ENCODE measurements around the gene GPR160. TPM values are rescaled to one million over a fixed set of nuclear protein-coding genes. Genes with fewer than 3 reads are reported as not detected.

GPR160 gene
- total RNA-seq, 2 donors from 2014 or later, result 0.75 to 0.96 TPM

GRCh38 chr3:170090601-170090981, 52.8 kb downstream of the GPR160 start:
- DNase-seq (ENCODE audit: low spot score), result no peak
- Histone ChIP-seq H3K36me3 (peaks cover 27% of the 10 kb centered on the region), H3K4me3 (no peak overlapping the region)

DNA sequence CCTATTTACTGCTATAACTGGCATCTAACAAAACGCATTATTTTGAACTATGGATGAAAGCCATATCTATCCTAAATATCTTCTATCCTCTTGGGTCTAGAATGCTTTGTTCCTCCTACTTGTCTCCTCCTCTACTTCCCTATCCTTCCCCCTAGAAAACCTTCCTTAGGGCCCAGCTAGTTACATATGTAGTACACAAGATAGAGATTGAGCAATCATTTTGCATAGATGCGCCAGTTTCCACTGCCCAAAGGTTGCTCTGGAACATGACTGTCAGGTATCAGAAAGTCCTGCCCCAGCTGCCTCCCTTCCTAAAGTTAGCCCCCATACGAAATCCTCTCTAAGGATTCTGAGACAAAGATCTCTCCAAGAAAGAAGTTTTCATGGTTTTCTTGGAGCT, 55.1 kb downstream of the GPR160 start:
- Histone ChIP-seq H3K4me3 (no peak overlapping the region), H3K4me1 (no peaks in the 10 kb centered on the region), H3K36me3 (peaks cover 35% of the 10 kb centered on the region), H3K9me3 (no peaks in the 10 kb centered on the region), H3K27me3 (no peaks in the 10 kb centered on the region), H3K27ac (no peak overlapping the region)
- TF ChIP-seq, protein P1, sequence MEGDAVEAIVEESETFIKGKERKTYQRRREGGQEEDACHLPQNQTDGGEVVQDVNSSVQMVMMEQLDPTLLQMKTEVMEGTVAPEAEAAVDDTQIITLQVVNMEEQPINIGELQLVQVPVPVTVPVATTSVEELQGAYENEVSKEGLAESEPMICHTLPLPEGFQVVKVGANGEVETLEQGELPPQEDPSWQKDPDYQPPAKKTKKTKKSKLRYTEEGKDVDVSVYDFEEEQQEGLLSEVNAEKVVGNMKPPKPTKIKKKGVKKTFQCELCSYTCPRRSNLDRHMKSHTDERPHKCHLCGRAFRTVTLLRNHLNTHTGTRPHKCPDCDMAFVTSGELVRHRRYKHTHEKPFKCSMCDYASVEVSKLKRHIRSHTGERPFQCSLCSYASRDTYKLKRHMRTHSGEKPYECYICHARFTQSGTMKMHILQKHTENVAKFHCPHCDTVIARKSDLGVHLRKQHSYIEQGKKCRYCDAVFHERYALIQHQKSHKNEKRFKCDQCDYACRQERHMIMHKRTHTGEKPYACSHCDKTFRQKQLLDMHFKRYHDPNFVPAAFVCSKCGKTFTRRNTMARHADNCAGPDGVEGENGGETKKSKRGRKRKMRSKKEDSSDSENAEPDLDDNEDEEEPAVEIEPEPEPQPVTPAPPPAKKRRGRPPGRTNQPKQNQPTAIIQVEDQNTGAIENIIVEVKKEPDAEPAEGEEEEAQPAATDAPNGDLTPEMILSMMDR (IDR thresholded peaks at IDR 0.05), result no peak
- DNase-seq (ENCODE audit: low spot score), result no peak

More at GRCh38 chr3:170090601-170090981, 52.8 kb downstream of the GPR160 start:
- H3K27me3 ChIP-seq, result no peaks in the 10 kb centered on the region
- no peaks in the 10 kb centered on the region for H3K4me1 ChIP-seq
- TF ChIP-seq, protein P1 (IDR thresholded peaks at IDR 0.05), result no peak
- H3K27ac ChIP-seq, result no peak overlapping the region
- H3K9me3 ChIP-seq, result no peaks in the 10 kb centered on the region

GRCh38 chr3:170095771-170096170, 58.0 kb downstream of the GPR160 start:
- H3K4me3 ChIP-seq, result no peak overlapping the region
- no peaks in the 10 kb centered on the region for H3K27me3 ChIP-seq
- peaks cover 46% of the 10 kb centered on the region for H3K36me3 ChIP-seq
- TF ChIP-seq, protein P1 (IDR thresholded peaks at IDR 0.05), result no peak
- H3K9me3 ChIP-seq, result no peaks in the 10 kb centered on the region
- no peak overlapping the region for H3K27ac ChIP-seq
- H3K4me1 ChIP-seq, result no peaks in the 10 kb centered on the region
- DNase-seq (ENCODE audit: low spot score), result no peak

DNA sequence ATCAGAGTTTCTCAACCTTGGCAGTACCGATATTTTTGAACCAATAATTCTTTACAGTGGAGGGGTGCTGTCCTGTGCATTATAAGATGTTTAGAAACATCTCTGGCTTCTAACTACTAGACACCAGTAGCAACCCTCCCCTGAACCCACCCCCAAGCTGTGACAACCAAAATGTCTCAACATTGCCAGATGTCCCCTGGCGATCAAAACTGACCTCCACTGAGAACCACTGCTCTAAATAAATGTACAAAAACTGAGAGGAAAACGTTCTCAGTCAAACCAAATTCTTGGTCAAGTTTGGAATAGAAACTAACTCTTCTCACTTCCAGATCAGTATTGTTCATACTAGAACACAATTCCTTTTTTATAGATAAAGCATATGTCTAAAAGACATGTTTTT, 58.5 kb downstream of the GPR160 start:
- H3K27me3 ChIP-seq, result no peaks in the 10 kb centered on the region
- H3K4me1 ChIP-seq, result no peaks in the 10 kb centered on the region
- no peaks in the 10 kb centered on the region for H3K9me3 ChIP-seq
- H3K36me3 ChIP-seq, result peaks cover 51% of the 10 kb centered on the region
- H3K27ac ChIP-seq, result no peak overlapping the region
- H3K4me3 ChIP-seq, result no peak overlapping the region
- TF ChIP-seq, protein P1 (IDR thresholded peaks at IDR 0.05), result no peak
- no peak for DNase-seq (ENCODE audit: low spot score)

DNA sequence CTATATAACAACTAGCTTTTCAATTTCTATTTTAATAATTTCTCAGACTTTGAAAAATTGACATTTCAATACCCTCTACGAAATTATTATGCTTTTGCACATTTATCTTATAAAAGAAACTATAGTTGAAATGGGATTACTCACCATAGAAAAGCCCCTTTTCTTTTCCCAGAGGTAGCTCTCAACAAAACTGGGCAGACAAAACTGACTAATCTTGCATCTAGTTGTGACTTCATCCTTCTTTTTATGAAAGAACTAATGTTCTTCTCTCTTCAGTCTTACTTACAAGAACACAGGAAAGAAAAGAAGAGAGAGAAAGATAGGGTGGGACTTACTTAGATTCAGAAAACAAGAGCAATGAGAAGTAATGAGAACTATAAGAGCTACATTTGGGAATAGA, 61.0 kb downstream of the GPR160 start:
- Histone ChIP-seq H3K36me3 (peaks cover 65% of the 10 kb centered on the region), H3K27ac (no peak overlapping the region), H3K9me3 (no peaks in the 10 kb centered on the region), H3K27me3 (no peaks in the 10 kb centered on the region), H3K4me1 (no peaks in the 10 kb centered on the region), H3K4me3 (no peak overlapping the region)
- TF ChIP-seq, protein P1 (IDR thresholded peaks at IDR 0.05), result no peak
- DNase-seq (ENCODE audit: low spot score), result no peak

DNA sequence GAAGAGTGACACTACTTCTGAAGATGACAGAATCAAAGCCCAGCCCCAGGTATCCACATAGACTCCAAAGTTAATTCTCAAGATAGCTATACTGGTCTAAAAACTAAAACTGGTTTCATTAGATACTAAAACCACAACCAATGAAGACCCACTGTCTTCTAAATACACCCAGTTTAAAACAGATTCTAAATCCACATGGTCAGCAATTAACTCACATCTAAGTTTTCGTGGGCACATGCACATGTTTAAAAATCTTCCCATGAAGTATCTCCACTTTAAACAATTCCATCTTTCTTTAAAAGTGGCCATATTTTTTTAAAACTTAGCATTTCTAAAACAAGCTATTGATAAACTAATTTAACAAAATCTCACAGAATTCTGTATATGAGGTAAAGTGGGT, 63.1 kb downstream of the GPR160 start:
- no peaks in the 10 kb centered on the region for H3K27me3 ChIP-seq
- H3K4me3 ChIP-seq, result no peak overlapping the region
- no peaks in the 10 kb centered on the region for H3K9me3 ChIP-seq
- H3K27ac ChIP-seq, result no peak overlapping the region
- H3K36me3 ChIP-seq, result peaks cover 49% of the 10 kb centered on the region
- DNase-seq (ENCODE audit: low spot score), result no peak
- TF ChIP-seq, protein P1 (IDR thresholded peaks at IDR 0.05), result no peak
- no peaks in the 10 kb centered on the region for H3K4me1 ChIP-seq
